ENCODE data around the gene PIM1. TPM values are rescaled to one million over a fixed set of nuclear protein-coding genes. Genes with fewer than 3 reads are reported as not detected.

PIM1 gene
- polyA plus RNA-seq, 1 experiment = 35.3 TPM

- ChIA-PET POLR2A (no interaction called here), CTCF (interaction anchor here (1.0 kb wide), 1 partner anchor 132 kb away, joined by 4 read pairs; no protein-coding TSS in a partner anchor)
- DNase-seq (ENCODE audit: low read depth, low spot score) = no peak
- H3K9me3 ChIP-seq (ENCODE audit: control insufficient read depth, insufficient read depth, low read length) = no peaks in the 10 kb centered on the region
- no peaks in the 10 kb centered on the region for H3K27me3 ChIP-seq (ENCODE audit: control insufficient read depth, insufficient read depth, low read length)
- no peak overlapping the region for H3K27ac ChIP-seq (ENCODE audit: low read depth, low read length)
- H3K4me3 ChIP-seq (ENCODE audit: low read depth, low read length) = no peak overlapping the region
- TF ChIP-seq CTCF (IDR thresholded peaks at IDR 0.05; ENCODE audit: low read depth, low read length) = no peak
These were observed 19.6 kb upstream of the PIM1 start for GRCh38 chr6:37150314-37150713.

GRCh38 chr6:37155394-37156312 is 14.3 kb upstream of the PIM1 start:
- Histone ChIP-seq H3K9me3 (ENCODE audit: control insufficient read depth, insufficient read depth, low read length) (no peaks in the 10 kb centered on the region), H3K27me3 (ENCODE audit: control insufficient read depth, insufficient read depth, low read length) (no peaks in the 10 kb centered on the region), H3K4me3 (ENCODE audit: low read depth, low read length) (no peak overlapping the region), H3K27ac (ENCODE audit: low read depth, low read length) (no peak overlapping the region)
- TF ChIP-seq CTCF (IDR thresholded peaks at IDR 0.05; ENCODE audit: low read depth, low read length) = no peak
- DNase-seq (ENCODE audit: low read depth, low spot score) = no peak
- CTCF ChIA-PET = no interaction called here
- POLR2A ChIA-PET = no interaction called here

- no peak for DNase-seq (ENCODE audit: low read depth, low spot score)
- Histone ChIP-seq H3K9me3 (ENCODE audit: control insufficient read depth, insufficient read depth, low read length) (no peaks in the 10 kb centered on the region), H3K4me3 (ENCODE audit: low read depth, low read length) (no peak overlapping the region), H3K27ac (ENCODE audit: low read depth, low read length) (no peak overlapping the region), H3K27me3 (ENCODE audit: control insufficient read depth, insufficient read depth, low read length) (no peaks in the 10 kb centered on the region)
- ChIA-PET POLR2A (no interaction called here), CTCF (interaction anchor here (1.1 kb wide), 1 partner anchor 52 kb away, joined by 3 read pairs; no protein-coding TSS in a partner anchor)
- no peak for TF ChIP-seq CTCF (IDR thresholded peaks at IDR 0.05; ENCODE audit: low read depth, low read length)
These were observed 11.4 kb upstream of the PIM1 start for GRCh38 chr6:37158508-37158907.

GRCh38 chr6:37160922-37161778 is 8.8 kb upstream of the PIM1 start:
- H3K4me3 ChIP-seq (ENCODE audit: low read depth, low read length) = no peak overlapping the region
- ChIA-PET POLR2A (interaction anchor here (0.7 to 1.5 kb wide), 4 partner anchors 9 to 83 kb away, joined by 3 to 10 read pairs (median 4); partner anchors contain the start of gene PIM1), CTCF (interaction anchor here (0.5 to 2.2 kb wide), 4 partner anchors 10 to 142 kb away, joined by 3 to 9 read pairs (median 4); no protein-coding TSS in a partner anchor)
- no peak for TF ChIP-seq CTCF (IDR thresholded peaks at IDR 0.05; ENCODE audit: low read depth, low read length)
- no peaks in the 10 kb centered on the region for H3K9me3 ChIP-seq (ENCODE audit: control insufficient read depth, insufficient read depth, low read length)
- DNase-seq (ENCODE audit: low read depth, low spot score) = no peak
- H3K27me3 ChIP-seq (ENCODE audit: control insufficient read depth, insufficient read depth, low read length) = no peaks in the 10 kb centered on the region
- peak overlapping the region; percentile 25 for H3K27ac ChIP-seq (ENCODE audit: low read depth, low read length)
